Stimulated activated CD4-positive, alpha-beta T cell treated with anti-CD3 and anti-CD28 coated beads, Interleukin-4, amount 100 ng/mL, for 24 hours (primary cell): ENCODE results near the gene CCDC33.

Experiments
- DNase-seq: peaks from one replicate; pipeline ENCODE4 v3.0.0-alpha.2; 2020

The CCDC33 gene

DNA sequence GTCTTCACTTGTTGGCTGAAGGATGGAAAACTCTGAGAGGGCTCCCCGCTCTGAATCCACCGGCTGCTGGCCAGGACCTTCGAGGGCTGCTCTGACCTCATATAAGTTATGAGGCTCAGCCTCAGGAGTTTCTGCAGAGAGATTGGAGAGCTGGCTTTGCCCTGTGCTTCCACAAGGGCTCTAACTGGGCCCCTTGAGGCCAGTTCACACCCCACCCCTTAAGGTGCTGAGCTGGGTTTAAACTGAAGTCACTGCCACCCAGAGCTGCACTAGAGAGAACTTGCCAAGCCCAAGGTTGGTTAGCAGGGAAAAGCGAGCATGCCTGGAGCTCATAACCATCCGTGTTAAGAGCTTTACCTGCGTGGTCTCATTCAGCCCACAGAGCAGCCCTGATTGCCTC is 2.8 kb upstream of the CCDC33 start:
- DNase-seq = no peak

DNA sequence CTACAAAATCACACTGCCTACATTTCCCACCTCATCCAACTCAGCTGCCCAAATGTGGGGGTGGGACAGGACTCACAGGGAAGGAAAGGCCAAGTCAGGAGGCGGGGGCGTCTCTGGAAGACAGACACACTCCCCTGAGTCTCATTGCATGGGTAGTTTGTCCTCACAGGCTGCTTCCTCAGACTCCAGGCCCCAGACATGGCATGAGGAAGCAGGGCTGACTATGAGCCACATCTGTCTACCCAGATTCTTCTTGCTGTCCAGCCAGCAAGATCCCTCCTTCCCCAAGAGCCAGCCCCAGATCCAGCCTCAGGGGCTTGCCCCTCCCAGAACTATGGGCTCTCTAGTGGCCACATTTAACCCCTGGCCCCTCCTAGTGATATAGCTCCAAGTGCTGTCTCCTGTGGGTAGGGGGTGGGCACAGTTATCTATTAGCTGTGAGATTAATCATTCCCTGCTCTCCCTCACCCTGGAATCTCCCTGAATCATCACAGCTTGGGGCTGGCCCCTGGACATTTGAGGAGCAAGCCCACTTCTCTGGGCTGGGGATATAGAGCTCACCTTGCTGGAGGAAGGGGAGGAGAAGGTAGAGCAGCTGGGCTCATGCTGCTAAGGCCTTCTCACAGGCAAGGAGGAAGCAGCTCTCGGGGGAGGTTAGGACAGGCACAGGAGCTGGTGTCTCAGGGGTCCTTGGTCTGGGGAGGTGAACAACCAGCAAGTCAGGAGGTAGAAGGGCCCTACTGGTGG is 2.1 kb upstream of the CCDC33 start:
- DNase-seq = no peak

DNA sequence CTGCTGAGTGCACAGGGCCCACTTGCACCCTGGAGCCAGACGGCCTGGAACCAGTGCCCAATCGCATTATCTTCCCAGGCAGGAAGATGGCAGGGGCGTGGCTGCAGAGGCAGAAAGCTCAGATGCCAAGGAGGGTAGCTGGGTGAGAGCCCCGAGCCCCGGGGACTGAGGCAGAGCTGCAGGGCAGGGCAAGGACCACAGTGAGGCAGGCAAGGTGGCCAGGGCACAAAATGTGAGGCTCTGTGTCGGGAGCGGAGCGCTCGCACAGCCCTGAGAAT is 1.6 kb upstream of the CCDC33 start:
- no peak for DNase-seq

DNA sequence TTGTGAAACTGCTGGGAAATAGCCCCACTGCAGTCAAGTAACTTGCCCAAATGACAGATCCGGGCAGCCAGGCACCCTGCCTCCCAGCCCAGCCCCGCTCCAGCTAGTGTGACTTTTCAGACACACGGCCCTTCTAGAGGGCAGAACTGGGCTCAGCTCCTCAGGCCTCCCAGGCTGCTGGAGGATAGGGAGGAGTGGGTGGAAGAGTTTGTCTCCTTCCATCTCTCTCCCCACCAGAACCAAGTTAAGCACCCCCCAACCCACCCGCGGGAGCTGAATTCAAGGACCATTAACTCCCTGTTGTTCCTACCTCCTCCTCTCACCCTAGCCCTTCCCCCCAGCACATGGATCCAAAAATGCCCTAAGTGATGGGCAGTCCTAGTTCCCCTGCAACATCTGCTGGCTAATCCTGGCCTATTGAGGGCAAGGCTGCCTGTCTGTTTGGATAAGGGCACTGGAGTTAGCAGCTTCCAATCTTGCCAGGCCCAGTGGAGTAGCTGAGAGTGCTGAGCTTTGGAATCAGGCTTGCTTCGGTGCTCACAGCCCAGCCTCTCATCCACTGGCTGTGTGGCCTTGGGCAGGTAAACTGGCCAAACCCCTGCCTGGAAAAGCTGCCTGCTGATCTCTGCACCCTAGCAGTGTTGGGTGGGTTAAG is 3.1 kb downstream of the CCDC33 start:
- DNase-seq = no peak

DNA sequence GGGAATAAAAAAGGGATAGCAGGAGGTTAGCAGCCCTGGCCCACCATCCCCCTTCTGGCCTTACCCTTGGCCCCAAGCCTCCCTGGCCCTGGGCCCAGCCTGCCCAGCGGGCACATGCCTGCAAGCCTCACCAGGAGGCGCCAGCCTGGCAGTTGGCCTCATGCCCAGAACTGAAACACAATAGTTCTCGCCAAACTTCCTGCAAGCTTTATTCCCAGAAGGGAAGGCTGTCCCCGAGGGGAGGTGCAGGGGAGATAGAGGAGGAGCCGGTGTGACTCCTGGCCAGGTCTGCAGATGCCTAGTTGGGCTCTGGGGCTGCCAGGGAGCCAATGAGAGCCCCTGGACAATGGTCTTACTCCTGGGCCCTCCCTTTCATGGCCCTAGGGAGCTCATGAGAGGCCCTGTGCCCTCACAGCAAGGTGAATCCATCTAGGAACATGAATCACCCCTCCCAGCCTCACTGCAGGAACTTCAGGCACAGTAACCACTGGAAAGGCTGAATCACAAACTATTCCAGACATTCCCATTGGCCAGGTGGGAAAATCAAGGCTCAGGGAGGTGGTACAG is 4.0 kb downstream of the CCDC33 start:
- no peak for DNase-seq

DNA sequence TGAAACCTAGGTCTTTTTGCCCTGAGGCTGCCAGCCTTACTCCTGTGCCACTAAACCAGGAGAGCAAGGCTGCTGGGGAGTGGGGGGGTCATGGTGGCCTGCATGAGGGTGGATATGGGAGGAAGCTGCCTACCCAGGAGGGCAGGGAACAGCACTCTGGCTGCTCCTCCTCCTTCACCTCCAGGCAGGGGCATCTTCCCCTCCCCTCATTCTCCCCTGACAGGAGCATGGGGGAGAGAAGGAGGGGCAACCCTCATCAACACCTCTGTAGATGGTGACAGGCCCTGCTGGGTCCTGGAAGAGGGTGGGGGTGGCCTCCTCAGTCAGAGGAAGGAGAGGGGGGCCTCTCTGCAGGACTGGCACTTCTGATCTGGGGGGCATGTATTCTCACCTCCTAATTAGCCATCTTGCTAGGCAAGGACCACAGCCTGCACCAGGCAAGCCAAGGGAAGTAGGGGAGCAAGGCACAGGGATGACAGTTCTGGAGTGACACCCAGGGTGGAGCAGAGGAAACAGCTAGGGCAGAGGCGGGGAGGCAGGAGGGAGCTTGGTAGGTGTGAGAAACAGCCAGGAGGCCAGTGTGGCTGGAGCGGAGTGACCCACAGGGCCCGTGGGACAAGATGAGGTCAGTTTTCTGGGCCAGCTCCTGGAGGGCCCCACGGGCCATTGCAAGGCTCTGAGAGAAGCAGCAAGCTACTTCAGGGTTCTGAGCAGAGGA is 4.9 kb downstream of the CCDC33 start:
- DNase-seq = no peak

DNA sequence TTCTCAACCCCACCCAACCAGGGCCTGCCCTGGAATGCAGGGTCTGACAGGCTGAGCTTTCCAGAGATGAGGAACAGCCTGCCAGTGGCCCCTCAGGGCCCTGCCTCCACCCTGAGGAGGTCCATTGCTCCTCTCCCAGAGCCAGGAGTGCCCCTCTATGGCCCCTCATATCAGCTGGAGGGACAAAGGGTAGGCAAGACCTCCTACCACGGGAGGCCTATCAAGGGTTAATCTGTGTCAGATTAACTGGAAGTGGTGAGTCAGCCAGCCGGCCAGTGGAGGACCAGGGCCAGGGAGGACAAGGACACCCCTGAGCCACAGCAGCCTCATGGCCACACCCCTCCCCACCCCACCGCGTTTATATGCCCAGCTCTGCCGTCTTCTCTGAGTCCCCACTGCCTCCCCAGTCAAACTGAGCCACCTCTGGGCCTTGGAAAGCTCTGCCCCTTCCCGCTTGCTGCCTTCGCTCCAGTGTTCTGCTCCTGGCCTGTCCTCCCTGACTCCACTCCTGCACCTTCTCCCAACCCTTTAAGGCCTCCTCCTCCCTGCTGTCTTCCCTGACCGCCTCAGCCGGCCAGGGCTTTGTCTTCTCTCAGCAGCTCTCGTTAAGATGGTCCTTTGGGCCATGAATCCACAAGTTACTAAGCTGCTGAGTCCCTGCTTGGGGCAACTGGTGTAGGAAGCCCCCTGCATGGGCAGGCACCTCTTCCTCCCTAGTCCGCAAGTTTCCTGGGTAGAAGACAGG is 6.5 kb downstream of the CCDC33 start:
- DNase-seq = no peak

DNA sequence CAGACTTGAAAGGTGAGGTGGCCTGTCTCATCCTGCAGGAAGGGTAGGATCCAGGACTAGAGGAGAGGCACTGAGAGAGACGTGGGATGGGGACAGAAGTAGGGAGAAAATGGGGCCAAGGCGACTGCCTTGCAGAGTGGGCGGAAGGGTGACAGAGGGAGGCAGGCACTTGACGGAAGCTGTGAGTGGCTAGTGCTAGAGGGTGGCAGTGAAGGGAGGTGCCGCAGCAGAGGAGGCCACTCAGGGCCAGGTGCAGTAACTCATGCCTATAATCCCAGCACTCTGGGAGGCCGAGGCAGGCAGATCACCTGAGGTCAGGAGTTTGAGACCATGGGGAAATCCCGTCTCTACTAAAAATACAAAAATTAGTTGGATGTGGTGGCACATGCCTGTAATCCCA is 7.3 kb downstream of the CCDC33 start:
- no peak for DNase-seq

DNA sequence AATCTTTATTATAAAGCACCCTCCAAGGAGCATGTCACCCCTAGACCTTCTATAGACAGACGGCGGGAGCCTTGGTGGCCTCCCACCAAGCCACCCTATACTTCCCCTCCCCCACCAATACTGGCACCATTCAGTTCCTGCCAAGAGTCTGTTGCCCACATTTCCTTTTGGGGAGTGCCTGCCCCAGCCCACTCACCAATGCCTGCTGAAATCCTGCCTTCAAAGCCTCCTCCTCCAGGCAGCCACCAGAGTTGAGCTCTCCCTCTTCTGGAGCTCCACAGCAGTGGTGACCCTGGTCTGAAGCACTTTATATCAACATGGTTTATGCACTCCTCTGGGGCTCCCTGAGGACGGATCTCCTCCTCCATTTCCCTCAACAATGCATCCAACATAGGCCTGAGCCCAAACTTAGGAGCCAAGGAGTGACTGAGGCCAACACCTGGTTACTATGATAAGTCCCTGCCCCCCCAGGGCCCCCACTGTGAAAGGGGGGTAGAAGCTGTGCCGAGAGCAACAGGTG is 8.8 kb downstream of the CCDC33 start:
- no peak for DNase-seq

DNA sequence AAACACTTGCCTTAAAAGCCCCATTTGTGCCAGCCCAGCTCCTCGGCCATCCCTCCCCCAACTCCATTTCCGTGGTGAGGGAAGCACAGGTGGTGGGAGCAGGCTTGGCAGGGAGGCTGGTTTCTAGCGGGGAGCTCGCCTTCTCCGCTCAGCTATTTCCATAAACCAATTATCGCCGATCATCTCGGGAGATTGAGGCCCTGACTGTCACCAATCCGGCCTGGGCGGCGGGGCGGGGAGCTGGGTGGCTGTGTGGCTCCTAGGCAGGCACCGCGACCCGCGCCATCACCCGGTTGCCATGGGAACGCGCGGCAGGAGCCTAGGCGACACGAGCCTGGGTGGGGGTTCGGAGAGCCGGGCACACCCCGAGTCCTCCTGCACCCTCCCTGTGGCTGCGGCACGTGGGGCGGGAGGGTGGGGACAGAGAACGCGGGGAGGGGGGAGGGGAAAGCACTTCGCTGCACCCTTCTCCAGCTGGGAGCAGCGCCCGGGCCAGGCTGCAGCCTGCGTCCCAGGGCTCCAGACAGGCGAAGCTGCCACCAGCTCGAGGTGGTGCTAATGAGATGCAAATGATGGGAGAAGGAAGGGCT is 9.3 kb downstream of the CCDC33 start:
- DNase-seq = no peak

DNA sequence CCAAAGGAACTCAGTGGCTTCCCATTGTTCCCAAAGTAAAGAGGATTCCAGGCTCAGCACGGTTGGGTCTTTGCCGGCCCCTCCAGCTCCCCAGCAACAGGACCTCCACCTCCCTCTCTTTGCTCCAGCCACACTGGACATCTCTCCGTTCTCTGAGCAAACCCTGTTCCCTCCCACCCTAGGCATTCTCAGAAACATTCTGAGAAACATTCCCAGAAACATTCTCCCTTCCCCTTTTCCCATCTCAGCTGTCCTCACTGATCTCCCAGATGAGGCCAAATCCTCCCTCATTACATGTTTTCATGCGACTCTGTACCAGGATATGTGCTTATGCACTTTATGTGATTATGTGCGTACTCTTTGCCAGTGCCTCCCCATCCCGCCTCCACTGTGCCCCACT is 14.1 kb downstream of the CCDC33 start:
- no peak for DNase-seq

DNA sequence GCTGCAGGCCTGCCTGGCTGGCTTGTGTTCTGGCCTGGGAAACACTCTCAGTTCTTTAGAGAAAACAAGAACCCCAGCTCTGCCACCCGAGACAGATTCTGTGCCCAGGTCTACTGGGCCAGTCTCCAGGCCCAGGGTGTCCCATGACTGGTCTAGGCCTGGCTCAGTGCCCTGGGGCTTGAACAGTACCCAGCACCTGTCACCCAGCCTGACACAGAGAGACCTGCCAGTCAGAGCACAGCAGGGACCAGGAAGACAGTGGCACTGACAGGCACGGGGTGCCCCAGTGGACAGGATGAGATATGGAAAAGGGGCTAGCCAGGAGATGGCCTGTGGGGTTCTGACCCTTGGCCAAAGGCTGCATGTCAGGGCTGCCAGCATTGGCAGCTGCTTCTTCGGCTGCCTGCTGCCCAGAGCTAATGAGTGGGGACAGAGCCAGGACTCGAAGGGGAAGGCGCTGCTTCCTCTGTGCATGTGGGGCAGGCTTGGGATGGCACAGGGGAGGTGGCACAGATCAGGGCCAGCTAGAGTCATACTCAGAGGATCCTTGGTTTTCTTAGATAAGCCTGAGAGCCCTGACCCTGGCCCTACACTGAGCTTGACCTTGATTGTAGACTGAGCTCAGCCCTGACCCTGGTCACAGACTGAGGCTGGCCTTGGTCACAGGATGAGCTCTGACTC is 15.1 kb downstream of the CCDC33 start:
- DNase-seq = no peak

DNA sequence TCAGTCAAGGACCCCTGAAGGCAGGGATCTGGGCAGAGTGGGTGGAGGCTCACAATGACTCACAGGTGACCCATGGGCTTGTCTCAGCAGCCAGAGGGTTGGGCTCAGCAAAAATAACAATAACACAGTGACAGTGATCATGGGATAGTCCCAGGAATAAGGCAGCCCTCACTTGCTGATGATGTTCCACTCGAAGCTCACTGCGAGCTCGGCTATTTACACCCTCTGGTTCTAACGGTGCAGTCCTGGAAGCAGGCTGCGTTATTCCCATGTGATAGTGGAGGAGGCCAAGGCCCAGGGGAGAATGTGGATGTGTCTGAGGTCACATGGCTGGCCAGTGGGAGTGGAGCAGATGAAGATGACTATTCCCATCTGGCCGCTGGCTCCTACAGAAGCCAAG is 16.2 kb downstream of the CCDC33 start:
- no peak for DNase-seq

DNA sequence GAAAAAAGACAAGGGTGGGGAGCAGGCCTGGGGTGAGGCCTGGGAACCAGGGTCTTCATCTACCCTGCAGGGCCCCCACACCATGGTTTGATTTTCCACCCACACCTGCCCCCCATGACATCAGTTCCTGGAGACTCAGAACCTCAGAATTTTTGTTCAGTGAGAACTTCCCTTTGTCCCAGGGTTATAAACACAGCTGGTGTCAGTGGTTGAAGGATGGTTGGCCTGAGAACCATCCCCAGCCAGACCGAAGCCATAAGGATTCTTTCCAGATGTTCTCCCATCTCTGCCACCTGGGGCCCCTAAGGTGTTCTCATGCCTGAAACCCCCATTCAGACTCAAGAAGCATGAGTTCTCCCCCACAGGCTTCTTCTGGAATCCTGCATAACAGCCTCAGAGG is 16.6 kb downstream of the CCDC33 start:
- no peak for DNase-seq

DNA sequence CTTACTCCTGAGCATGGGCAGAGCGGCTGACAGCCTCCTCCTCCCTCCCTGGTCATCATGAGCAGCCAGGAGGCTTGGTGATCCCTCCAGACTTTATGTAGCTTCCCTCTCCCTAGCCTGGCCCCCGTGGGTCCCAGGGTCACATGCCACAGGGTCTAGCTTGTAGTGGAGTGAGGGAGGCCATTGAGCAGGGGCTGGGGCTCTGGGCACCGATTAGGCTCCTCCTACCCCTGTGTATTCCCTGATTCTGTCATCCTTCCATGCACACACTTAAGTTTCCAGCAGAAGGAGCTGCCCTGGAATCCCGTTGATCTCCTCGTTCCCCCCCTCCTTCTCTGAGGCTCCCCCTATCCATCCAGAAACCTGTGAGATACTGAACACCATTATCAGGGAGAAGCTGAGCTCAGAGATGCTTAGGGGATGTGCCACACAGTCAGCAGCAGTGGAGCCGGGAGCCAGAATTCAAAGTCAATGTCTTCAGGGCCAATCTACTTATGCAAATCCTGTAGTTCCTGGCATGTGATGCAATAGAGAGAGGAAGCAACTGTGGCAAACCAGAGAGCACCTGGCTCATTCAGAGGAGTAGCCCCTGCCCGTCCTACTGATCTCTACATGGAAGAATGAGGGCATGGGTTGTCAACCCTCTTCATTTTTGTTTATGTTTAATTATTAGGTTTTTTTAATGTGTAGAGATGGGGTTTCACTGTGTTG is 17.2 kb downstream of the CCDC33 start:
- no peak for DNase-seq

DNA sequence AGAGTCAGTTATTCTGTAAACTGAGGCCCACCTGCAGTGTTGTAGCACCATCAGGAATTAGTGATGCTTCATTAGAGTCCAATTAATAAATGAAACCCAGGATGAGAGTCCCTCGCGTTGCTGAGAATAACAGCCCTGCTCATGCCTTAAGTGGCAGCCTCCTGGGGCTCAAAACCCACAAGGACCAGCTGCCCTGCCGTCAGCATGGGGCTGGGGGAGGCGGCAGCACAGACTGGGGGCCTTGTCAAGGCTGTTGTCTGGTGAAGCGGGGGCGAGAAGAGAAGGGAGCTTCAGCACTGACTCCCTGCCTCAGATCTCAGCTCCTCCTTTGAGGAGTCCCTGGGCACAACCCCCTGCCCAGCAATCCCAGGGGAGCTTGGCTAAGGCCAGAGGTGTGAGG is 21.0 kb downstream of the CCDC33 start:
- DNase-seq = no peak

DNA sequence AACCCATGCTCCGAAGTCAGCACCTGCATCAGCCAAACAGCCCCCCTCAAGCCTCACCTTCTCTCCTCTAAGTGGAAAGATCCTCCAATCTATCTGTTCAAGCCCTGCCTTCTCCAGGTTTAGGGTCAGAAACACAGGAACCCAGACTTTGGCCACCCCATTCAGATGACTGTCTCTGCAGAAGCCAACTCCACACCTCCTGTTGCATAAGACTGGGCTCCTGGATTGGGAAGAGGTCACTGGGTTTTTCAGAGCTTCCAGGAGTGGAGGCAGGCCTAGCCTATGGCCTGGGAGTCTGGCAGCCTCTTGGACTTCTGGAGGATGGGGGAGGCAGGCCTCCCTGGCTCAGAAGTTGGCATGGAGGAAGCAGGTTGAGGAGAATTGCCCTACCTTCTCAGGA is 21.5 kb downstream of the CCDC33 start:
- no peak for DNase-seq

DNA sequence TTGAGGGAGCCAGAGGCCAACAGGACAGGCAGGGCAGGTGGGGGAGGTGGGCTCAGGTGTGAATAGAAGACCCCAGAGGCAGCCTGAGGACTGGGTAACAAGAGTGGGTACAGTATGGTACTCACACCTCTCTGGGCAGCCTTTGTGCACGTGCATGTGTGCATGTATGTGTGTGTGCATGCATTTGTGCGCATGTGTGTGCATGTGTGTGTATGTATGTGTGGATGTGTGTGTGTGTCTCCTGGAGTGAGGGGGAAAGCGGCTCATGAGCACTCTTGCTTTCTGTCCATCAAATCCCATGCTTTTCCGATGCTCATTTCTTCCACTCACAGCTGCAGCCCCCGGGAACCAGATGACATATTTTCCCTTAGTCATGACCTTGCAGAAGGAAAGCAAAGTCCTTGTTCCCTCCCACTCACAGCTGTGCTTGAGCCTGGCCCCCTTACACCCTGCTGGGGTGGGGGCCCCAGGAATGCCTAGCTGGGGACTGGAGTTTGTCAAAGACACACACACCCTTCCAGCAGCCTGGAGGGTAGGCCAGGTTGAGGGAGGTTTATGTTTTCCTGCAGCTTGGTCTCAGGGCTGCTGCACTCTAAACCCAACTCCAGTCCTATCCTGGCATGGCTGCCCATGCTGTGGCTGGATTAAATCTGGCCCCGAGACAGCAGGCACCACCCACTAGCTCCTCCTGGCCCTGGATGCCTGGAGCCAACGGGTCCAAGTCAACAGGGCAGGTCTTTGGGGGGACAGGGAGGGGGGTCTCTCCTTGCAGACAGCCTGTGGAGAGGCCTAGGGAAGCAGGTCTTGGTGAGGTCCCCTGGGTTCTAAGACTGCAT is 22.5 kb downstream of the CCDC33 start:
- no peak for DNase-seq

DNA sequence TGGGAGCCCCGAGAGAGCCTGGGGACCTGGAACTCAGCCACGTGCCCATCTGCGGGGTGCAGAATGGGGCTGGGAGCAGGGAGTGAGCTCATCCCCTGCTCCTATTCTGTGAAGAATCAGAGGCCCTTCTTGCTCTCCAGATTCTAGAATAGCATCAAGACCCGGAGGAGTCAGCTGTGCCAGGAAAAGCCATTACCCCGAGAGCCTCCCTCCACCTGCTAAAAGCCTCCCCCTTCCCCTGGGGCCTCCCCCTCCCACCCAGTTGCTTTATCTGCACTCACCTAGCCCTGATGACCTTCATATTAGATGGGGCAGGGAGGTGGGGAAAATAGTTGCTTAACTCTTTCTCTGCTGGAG is 23.1 kb downstream of the CCDC33 start:
- DNase-seq = no peak

DNA sequence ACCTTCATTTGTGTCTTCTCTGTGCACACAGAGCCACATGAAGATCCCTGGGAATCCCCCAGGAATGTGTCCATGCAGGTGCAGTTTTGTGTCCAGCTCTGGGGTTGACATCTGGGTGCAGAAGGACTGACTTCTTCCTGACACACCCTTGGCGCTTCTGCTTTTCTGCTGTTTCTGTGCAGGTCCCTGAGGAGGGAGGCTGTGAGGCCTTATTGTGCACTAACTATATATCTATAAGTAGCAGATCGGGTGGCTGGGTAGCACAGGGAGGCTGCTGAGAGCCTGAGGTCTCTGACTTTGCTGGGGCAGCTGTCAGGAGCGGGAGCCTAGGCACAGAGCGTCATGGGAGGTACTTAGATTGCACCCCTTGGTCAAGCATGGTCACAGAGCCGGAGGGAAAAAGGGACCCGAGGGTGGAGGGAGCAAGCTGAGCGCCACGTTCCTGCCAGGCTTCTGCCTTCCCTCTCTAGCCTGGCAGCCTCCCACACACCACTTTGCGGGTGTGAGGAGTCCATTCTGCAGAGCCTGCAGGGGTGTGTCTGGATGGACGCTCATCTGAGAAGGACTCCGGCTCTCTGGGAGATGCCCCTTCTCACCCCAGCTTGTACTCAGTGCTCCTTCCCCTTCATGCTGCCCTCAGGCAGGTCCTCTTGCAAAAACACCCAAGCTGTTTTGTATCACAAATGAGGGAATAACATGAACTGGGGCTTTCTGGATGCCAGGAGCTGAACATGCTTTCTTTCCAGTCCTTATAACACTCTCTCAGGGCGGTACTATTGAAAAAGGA is 23.9 kb downstream of the CCDC33 start:
- DNase-seq = no peak
